ENCODE results near the gene RAP1GDS1.

DNA sequence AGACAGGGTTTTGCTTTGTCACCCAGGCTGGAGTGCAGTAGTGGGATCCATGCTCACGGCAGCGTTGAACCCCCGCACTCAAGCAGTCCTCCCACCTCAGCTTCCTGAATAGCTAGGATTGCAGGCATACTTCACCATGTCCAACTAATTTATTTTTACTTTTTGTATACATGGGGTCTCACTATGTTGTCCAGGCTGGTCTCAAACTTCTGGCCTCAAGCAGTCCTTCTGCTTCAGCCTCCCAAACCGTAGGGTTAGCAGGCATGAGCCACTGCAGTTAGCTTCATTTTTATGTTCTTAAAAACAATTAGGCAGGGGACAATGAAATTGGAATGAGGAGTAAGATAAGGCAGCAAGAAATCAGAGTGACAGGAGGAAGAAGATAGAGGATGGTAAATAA is 50.5 kb downstream of the RAP1GDS1 start:
- TF ChIP-seq POLR2A (IDR thresholded peaks at IDR 0.05; ENCODE audit: low read depth, low read length) (no peak), SMC3 (IDR thresholded peaks at IDR 0.05; ENCODE audit: low read depth, low read length) (no peak), CHD1 (IDR thresholded peaks at IDR 0.05; ENCODE audit: low read depth, low read length) (no peak), CEBPB (IDR thresholded peaks at IDR 0.05; ENCODE audit: low read depth, low read length) (no peak), MXI1 (IDR thresholded peaks at IDR 0.05; ENCODE audit: borderline replicate concordance, low read depth, low read length) (no peak), RCOR1 (IDR thresholded peaks at IDR 0.05; ENCODE audit: insufficient replicate concordance, low read length) (no peak)
- TF ChIP-seq, protein P1, sequence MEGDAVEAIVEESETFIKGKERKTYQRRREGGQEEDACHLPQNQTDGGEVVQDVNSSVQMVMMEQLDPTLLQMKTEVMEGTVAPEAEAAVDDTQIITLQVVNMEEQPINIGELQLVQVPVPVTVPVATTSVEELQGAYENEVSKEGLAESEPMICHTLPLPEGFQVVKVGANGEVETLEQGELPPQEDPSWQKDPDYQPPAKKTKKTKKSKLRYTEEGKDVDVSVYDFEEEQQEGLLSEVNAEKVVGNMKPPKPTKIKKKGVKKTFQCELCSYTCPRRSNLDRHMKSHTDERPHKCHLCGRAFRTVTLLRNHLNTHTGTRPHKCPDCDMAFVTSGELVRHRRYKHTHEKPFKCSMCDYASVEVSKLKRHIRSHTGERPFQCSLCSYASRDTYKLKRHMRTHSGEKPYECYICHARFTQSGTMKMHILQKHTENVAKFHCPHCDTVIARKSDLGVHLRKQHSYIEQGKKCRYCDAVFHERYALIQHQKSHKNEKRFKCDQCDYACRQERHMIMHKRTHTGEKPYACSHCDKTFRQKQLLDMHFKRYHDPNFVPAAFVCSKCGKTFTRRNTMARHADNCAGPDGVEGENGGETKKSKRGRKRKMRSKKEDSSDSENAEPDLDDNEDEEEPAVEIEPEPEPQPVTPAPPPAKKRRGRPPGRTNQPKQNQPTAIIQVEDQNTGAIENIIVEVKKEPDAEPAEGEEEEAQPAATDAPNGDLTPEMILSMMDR (conservative IDR thresholded peaks at IDR 0.05; ENCODE audit: low read depth, low read length), result no peak
- TF ChIP-seq, protein P2, sequence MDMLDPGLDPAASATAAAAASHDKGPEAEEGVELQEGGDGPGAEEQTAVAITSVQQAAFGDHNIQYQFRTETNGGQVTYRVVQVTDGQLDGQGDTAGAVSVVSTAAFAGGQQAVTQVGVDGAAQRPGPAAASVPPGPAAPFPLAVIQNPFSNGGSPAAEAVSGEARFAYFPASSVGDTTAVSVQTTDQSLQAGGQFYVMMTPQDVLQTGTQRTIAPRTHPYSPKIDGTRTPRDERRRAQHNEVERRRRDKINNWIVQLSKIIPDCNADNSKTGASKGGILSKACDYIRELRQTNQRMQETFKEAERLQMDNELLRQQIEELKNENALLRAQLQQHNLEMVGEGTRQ (IDR thresholded peaks at IDR 0.05; ENCODE audit: low read depth, low read length), result no peak

Measured in IMR-90 (cell line).